IPS-15b (cell line): ENCODE data around the gene DPF3.

ENCODE experiments used
- H3K27me3 ChIP-seq: one replicate; pipeline ENCODE4 v1.6.1; 2013; ENCODE audit warnings: low read length; ENCODE audit not compliant: control insufficient read depth, insufficient read depth
- H3K36me3 ChIP-seq: one replicate; pipeline ENCODE4 v1.6.1; 2013; ENCODE audit warnings: low read length; ENCODE audit not compliant: control insufficient read depth, insufficient read depth
- H3K4me1 ChIP-seq: one replicate; pipeline ENCODE4 v1.6.1; 2013; ENCODE audit warnings: mild to moderate bottlenecking, low read length; ENCODE audit not compliant: control insufficient read depth, insufficient read depth
- H3K4me3 ChIP-seq: one replicate; pipeline ENCODE4 v1.5.1; 2013; ENCODE audit warnings: low read depth, low read length
- H3K9ac ChIP-seq: one replicate; pipeline ENCODE4 v1.6.1; 2013; ENCODE audit warnings: low read depth, mild to moderate bottlenecking, low read length
- H3K9me3 ChIP-seq: one replicate; pipeline ENCODE4 v1.6.1; 2013; ENCODE audit warnings: mild to moderate bottlenecking, low read length; ENCODE audit not compliant: control insufficient read depth, insufficient read depth

DPF3 gene

GRCh38 chr14:72787841-72788240 lies 106.1 kb downstream of the DPF3 start:
- Histone ChIP-seq H3K4me1 (peaks cover 5% of the 10 kb centered on the region), H3K27me3 (no peaks in the 10 kb centered on the region), H3K4me3 (no peak overlapping the region), H3K9me3 (no peaks in the 10 kb centered on the region), H3K9ac (no peak overlapping the region), H3K36me3 (no peaks in the 10 kb centered on the region)

GRCh38 chr14:72786378-72787350 lies 107.2 kb downstream of the DPF3 start:
- no peaks in the 10 kb centered on the region for H3K36me3 ChIP-seq
- H3K9ac ChIP-seq: no peak overlapping the region
- no peaks in the 10 kb centered on the region for H3K27me3 ChIP-seq
- no peaks in the 10 kb centered on the region for H3K9me3 ChIP-seq
- H3K4me3 ChIP-seq: no peak overlapping the region
- H3K4me1 ChIP-seq: peaks cover 2% of the 10 kb centered on the region

- Histone ChIP-seq H3K27me3 (no peaks in the 10 kb centered on the region), H3K4me1 (no peaks in the 10 kb centered on the region)
These were observed 110.2 kb downstream of the DPF3 start for GRCh38 chr14:72783741-72784140.

GRCh38 chr14:72782817-72783216 lies 111.1 kb downstream of the DPF3 start:
- Histone ChIP-seq H3K27me3 (no peaks in the 10 kb centered on the region), H3K9ac (no peak overlapping the region), H3K4me1 (no peaks in the 10 kb centered on the region), H3K4me3 (no peak overlapping the region), H3K9me3 (peaks cover 3% of the 10 kb centered on the region), H3K36me3 (peaks cover 2% of the 10 kb centered on the region)

More at GRCh38 chr14:72783741-72784140, 110.2 kb downstream of the DPF3 start:
- no peak overlapping the region for H3K4me3 ChIP-seq
- no peak overlapping the region for H3K9ac ChIP-seq
- H3K36me3 ChIP-seq: no peaks in the 10 kb centered on the region
- H3K9me3 ChIP-seq: no peaks in the 10 kb centered on the region

- Histone ChIP-seq H3K4me3 (no peak overlapping the region), H3K9me3 (peaks cover 3% of the 10 kb centered on the region)
These were observed 112.1 kb downstream of the DPF3 start for GRCh38 chr14:72781561-72782508.

GRCh38 chr14:72780751-72781150 lies 113.2 kb downstream of the DPF3 start:
- no peaks in the 10 kb centered on the region for H3K4me1 ChIP-seq
- no peak overlapping the region for H3K9ac ChIP-seq
- no peak overlapping the region for H3K4me3 ChIP-seq
- peaks cover 2% of the 10 kb centered on the region for H3K36me3 ChIP-seq
- peaks cover 3% of the 10 kb centered on the region for H3K9me3 ChIP-seq
- H3K27me3 ChIP-seq: no peaks in the 10 kb centered on the region

More at GRCh38 chr14:72781561-72782508, 112.1 kb downstream of the DPF3 start:
- Histone ChIP-seq H3K27me3 (no peaks in the 10 kb centered on the region), H3K4me1 (no peaks in the 10 kb centered on the region), H3K9ac (no peak overlapping the region), H3K36me3 (peaks cover 2% of the 10 kb centered on the region)

GRCh38 chr14:72779679-72780078 lies 114.2 kb downstream of the DPF3 start:
- H3K9me3 ChIP-seq: peaks cover 3% of the 10 kb centered on the region
- peaks cover 2% of the 10 kb centered on the region for H3K36me3 ChIP-seq
- no peaks in the 10 kb centered on the region for H3K27me3 ChIP-seq
- H3K4me3 ChIP-seq: no peak overlapping the region
- no peak overlapping the region for H3K9ac ChIP-seq
- no peaks in the 10 kb centered on the region for H3K4me1 ChIP-seq

GRCh38 chr14:72777636-72778035 lies 116.3 kb downstream of the DPF3 start:
- H3K9me3 ChIP-seq: peaks cover 3% of the 10 kb centered on the region
- no peak overlapping the region for H3K9ac ChIP-seq

GRCh38 chr14:72776701-72777261 lies 117.1 kb downstream of the DPF3 start:
- Histone ChIP-seq H3K9me3 (peaks cover 3% of the 10 kb centered on the region), H3K36me3 (peaks cover 2% of the 10 kb centered on the region), H3K27me3 (no peaks in the 10 kb centered on the region), H3K4me1 (no peaks in the 10 kb centered on the region), H3K4me3 (no peak overlapping the region), H3K9ac (no peak overlapping the region)

More at GRCh38 chr14:72777636-72778035, 116.3 kb downstream of the DPF3 start:
- no peaks in the 10 kb centered on the region for H3K4me1 ChIP-seq
- no peak overlapping the region for H3K4me3 ChIP-seq
- no peaks in the 10 kb centered on the region for H3K27me3 ChIP-seq
- H3K36me3 ChIP-seq: peaks cover 2% of the 10 kb centered on the region

GRCh38 chr14:72775923-72776554 lies 117.9 kb downstream of the DPF3 start:
- H3K9me3 ChIP-seq: peaks cover 3% of the 10 kb centered on the region
- H3K36me3 ChIP-seq: peaks cover 2% of the 10 kb centered on the region
- H3K4me1 ChIP-seq: no peaks in the 10 kb centered on the region
- H3K27me3 ChIP-seq: no peaks in the 10 kb centered on the region
- H3K9ac ChIP-seq: no peak overlapping the region
- no peak overlapping the region for H3K4me3 ChIP-seq
